Measurements from ENCODE around the gene SLC4A4.

Gene SLC4A4

DNA sequence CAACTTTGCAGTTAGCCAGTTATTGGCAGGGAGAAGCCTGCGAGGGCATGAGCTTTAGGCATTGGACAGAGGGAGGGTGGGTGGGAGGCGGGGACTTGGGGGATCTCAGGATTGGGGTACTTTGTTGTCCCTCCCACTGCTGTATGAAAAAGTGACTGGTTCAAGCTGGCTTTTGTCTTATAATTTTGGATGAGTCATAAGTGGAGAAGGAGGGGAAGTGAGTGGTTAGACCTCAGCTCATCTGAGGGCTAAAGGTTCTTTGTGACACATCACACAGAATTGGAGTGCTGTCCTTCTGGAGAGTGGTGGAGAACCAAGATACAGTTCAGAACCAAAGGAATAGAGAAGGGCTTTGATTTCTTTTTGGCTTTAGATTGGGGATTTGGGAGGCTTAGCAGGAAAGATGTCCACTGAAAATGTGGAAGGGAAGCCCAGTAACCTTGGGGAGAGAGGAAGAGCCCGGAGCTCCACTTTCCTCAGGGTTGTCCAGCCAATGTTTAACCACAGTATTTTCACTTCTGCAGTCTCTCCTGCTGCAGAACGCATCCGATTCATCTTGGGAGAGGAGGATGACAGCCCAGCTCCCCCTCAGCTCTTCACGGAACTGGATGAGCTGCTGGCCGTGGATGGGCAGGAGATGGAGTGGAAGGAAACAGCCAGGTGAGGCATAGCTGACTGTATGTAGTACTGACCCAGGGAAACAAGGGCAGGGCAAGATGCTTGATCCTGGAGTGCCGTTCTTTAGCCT, at the start of gene SLC4A4:
Gene SLC4A4, plus strand, starts transcription at position 175 of the 748 bp plus-strand sequence.
- DNase-seq: peak; percentile 58

DNA sequence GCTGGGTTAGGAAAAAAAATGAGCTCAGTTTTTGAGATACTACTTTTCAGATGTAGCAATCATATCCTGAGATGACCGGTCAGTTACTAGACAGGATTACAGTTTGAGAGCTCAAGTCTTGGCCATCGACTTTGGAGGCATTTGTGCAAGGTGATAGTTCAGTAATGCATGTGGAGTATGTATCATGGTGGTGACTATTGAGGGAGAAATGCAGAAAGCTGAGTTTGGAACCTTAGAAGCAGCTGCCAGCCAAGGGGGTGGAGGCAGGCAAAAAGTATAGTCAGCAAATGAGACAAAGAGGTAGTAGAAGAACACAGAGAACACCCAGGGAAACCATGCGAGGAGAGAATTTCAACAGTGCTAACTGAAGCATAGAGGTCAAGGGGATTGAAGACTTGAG, 48.7 kb upstream of the SLC4A4 start:
- DNase-seq: no peak

DNA sequence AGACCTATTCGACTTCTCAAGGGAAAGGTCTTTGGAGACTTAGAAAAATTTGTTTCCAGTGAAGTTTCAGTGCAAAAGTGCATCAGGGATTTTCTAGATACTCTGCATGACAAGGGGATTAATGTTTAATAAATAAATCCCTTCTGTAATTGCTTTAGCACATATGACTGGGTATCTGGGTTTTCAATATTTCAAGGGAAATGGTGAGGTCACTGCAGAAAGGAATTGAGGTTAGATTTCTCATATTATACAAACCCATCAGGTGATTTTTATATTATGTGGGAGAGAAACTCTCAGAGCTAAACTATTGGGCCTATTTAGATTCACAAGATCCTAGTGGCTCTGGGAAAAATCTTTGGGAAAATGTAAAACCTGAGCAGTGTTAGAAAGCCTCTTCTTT, 48.3 kb upstream of the SLC4A4 start:
- no peak for DNase-seq

DNA sequence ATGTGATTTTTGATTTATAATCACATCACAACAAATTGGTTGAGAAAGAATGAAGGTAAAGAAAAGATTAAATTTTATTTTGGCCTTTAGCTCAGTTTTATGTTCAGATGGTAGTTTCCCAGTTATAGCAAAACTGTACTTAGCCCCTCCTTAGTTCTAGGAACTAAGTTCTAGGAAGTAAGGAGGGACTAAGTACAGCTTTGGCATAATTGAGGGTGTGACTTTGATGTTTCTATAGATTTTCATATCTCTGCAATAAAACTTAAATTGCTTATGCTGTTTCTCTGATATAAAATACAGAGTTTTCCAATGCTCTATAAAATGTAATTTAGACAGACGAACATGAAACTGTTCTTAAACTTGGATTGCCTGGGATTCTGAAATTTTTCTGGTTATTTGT, 46.6 kb upstream of the SLC4A4 start:
- no peak for DNase-seq

DNA sequence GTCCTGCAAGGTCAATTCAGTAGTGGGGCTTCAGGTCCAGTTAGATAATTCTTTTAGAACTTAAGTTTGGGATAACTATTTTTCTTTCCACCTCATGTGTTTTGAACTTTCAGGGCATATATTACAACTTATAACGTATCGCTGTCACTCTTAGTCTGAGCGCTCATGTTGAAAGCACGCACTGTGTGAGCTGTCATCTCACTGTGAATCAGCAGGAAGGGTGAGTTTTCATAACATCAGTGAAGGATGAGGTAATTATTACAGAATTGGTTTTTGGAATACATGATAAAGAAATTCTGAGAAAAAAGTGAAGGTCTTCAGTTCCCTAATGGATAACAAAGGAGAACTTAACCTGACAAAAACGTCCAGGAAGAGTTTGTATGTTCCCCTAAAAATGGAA, 45.1 kb upstream of the SLC4A4 start:
- peak; percentile 16 for DNase-seq

DNA sequence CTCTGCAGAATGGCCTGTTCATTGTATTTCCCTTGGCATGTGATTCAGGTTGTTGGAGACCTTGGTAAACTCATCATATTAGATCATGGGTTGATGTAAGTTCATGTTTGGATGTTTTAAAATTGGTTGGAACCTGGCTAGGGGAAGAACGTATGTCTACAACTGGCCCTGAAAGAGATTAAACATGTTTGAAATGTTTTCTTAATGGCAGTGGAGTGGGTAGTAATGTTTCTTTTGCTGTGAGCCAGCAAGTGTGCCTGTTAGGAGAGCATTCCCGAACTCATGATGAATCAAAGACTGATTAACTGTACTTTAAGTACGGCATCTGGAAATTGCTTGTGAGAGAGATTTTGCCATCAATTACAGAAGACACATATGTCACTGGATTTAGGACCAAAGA, 44.5 kb upstream of the SLC4A4 start:
- DNase-seq: no peak

DNA sequence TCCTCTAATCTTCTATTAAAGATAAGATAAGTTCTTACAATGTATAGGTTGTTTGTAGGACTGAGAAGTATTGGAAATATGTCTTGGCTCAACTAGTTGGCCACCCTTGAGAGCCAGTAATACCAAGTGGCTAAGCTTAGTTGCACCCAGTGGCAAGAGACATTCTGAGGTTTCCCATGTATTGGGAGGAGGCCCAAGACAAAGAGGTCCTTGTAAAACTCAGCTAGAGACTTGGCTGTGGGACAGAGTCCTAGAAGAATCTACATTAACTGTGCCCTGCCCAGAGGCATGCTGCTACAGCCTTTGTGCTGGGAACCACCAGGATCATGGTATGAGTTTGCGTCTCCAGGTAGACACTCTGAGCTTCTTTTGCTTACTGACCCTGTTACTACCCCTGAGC, 41.9 kb upstream of the SLC4A4 start:
- DNase-seq: no peak

DNA sequence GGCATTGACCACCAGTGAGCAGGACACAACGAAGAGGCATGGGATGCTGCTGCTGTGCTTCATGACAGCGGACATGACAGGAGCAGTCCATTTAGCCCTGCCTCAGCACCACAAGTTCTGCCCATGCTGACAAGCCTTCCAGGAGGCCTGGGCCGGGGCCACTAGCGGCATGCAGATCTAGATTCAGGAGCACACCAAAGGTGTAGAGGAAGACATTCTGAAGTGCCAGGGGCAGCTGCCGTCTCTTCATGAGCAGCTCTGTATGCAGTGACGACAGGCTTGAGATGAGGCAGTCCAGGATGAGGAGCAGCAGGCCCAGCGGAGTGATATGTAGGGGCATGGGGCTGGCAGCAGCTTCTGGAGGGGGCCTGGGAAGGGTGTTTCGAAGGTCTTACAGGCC, 38.5 kb upstream of the SLC4A4 start:
- DNase-seq: no peak

DNA sequence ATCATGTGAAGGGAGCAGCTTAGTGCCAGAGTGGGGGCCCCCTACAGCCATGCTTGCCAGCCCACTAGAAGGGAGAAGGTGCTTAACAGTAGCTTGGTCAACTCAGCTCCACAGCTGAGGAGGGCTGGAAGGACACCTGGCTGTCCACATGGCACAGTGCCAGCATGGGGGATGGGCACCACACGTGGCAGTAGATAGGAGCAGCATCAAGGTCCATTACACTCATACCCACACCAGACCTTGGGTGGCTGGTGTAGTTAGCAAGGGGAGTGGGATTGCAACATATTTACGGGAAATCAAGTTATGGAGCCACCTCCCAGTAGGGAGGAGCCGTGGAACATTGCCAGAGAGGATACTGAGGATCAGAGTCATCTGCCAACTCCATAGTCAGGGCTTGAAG, 37.9 kb upstream of the SLC4A4 start:
- DNase-seq: no peak

DNA sequence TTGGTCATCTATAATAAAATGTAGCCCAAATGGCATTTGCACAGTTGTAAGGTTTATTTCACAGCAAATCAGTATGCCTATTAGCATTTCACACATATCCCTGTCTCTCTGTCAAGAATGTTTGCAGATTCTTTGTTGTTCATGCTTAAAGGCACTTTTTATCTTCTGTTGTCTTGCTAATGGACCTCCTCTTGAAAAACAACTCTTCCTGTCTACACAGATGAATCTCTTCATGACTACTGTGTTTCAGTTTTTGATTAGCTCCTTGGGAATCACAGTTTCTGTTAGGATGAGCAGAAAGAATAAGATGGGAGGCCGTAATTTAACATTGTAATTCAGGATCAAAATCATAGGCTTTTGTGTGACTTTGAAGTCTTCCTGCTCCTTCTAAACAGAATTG, 35.5 kb upstream of the SLC4A4 start:
- no peak for DNase-seq

DNA sequence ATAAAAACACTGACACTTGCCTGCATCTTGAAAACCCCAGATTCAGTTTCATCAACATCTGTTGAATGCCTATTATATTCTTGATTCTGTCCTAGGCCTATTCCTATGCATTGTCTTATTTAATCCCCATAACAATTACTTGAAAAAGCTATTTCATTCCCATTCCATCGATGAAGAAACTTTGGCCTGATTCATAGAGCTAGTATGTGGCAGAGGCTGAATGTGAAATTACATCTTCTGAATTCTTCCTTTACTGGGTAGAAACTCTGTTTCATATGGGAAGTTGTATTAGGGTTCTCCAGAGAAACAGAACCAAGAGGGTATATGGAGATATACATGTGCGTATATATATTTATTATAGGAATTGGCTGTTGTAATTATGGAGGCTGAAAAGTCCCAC, 35.0 kb upstream of the SLC4A4 start:
- no peak for DNase-seq

DNA sequence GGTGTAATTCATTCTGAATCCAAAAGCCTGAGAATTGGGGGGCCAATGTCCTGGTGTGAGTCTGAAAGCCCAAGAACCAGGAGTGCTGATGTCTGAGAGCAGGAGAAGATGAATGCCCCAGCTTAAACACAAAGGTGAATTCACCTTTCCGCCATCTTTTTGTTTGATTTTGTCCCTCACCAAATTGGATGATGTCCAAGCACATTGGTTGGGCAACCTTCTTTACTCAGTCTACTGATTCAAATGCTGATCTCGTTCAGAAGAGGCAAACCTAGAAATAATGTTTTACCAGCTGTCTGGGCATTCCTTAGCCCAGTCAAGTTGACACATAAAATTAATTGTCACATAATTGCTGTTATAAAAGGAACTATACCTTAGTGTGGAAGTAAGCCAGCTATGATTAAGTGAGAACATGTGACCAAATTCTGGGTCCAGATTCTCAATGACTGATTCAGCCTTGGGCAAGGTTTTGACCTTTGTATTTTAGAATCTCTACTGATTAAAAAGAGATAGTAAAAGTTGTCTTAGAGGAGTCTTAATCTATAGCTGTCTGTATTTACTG, 34.5 kb upstream of the SLC4A4 start:
- no peak for DNase-seq

DNA sequence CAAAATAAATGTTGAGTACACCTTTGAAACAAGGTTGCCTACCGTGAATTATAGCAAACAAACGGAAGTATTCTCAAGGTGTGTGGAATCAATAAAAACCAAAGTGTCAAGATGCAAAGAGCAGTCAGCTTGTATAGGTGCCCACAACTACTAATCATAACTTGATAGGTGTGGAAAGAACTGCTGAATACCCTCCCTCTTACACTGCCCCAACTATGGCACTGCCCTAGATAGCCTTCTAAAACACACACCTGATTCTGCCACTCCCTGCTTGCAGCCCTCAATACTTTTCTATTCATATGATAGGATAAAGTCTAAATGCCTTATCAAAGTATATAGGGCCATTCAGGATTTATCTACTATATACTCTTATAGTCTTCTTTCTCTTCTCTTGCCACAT, 31.1 kb upstream of the SLC4A4 start:
- no peak for DNase-seq

DNA sequence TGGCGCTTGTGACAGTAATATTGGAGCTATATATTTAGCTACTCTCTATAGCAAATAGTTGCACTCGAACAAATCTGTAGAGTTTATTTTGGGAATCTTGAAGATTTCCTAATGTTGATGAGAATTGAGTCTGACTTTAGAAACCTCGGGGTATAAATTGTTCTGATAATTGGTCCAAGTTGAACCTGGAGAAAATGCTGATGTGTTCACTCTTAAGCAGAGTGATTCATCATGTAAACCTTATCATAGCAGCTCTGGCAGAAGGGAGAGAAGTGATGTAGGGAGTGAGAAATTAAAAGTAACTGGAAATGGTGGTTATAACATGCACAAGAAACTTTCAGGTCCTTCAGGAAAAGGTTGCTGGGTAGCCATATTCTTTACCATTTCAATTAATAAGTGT, 16.4 kb upstream of the SLC4A4 start:
- no peak for DNase-seq

DNA sequence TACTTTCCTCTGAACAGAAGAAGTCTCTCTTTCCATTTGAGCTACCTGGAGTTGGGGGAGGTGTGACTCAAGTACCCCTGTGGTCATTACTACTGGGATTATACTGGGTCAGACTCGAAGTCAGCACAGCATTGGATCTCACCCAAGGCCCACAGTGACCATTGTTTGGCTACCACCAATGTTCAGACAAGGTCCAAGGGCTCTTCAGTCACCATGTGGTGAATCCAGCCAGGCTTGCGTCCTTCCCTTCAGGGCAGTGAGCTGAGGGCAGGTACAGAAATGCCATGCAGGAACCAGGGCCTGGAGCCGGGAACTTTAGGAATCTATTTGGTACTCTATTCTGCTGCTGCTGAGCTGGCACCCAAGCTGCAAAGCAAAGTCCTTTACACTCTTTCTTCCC, 5.5 kb upstream of the SLC4A4 start:
- DNase-seq: no peak

DNA sequence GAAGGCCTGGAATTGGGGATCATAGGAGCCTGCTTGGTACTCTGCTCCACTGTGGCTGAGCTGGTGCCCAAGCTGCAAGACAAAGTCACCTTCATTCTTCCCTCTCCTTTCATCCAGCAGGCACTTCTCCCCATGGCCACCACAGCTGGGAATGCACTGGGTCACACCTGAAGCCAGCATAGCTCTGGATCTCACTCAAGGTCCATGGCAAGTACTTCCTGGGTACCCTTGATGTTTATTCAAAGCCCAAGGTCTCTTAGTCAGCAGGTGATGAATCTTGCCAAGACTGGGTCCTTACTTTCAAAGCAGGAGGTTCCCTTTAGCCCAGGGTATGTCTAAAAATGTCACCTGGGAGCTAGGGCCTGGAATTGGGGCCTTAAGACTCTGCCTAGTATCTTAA, 4.9 kb upstream of the SLC4A4 start:
- no peak for DNase-seq

DNA sequence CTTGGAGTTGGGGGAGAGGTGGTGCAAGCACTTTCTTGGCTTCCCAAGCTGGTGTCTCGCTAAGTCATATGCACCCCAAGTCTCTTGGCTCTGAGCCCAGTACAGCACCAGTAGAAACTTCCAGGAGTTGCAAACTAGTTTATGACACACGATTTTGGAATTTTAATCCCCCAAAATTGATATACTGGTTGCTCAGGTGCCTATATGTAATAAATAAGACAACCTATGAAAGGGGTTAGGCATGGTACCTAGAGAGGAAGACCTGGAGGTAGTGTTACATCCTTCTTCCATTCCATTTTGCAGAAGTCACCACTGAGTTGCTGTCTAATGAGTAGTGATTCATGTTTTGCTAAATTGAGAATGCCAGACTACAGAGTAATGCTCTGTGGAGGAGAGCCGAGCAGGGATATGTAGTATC, 4.3 kb upstream of the SLC4A4 start:
- no peak for DNase-seq

DNA sequence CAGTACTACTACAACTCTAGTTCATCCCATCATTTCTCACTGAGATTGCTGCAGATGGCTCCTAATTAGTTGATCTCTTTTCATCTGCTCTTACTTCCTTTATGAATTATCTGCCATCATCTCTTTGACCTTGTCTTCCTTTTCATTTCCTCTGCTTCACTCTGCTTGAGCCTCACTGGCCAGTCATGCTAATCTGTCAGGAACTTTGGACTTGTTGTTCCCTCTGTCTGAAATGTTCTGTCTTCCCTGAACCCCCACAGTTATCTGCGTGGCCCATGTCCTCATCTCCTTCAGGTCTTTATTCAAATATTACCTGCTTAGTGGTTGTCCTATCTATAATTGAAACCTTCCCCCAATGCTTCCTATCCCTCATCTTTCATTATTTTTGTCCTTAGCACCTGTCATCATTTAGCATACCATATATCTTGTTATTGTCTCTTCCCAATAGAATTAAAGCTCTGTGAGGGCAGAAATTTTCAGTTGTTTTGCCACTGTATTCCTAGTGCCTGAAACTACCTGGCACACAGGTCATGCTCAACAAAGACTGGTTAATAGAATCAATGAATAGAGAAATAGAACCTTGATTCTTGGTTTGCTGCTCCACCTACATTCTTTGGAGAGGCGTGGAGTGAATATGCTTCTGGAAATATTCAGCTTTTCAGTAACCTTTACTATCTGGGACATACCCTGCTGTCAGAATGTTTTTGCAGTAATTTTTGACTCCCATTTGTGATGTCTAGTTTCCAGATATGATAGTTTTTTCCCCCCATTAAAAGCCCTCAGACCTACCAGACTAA, 5.0 kb downstream of the SLC4A4 start:
- no peak for DNase-seq

DNA sequence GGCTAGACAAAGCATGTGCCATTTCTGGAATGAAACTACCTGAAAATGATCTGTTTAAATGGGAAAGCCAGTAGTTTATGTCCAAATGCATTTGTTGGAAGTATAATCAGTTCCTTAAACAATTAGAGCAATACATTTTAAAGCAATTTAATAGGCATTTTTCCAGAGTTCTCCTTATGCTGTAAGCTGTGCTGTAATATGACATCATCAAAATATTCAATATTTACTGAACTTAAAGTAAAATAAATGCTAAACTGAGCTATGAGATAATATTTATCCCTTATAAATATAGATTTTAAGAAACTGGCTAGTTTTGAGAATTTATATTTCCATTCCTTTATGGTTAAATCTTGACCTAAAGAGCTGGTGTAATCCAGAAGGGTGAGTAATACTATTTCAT, 7.9 kb downstream of the SLC4A4 start:
- no peak for DNase-seq

DNA sequence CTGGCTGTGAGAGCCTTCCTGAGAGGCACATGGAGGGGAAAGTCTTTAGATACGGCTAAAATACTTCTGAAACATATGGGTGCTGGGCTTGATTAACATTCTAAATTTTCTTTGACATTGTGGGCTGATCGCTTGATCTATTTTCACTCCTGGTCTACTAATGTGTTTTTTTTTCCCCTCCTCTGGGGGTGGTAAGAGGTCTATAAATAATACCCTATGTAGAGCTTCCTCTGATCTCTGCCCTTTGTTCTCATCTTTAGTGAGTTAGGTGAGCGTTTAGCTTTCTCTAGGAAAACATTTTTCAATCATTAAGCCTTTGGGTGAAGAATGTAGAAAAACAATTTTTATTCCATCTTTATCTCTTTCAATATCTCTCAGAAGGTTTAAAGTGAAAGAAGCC, 9.8 kb downstream of the SLC4A4 start:
- DNase-seq: no peak

DNA sequence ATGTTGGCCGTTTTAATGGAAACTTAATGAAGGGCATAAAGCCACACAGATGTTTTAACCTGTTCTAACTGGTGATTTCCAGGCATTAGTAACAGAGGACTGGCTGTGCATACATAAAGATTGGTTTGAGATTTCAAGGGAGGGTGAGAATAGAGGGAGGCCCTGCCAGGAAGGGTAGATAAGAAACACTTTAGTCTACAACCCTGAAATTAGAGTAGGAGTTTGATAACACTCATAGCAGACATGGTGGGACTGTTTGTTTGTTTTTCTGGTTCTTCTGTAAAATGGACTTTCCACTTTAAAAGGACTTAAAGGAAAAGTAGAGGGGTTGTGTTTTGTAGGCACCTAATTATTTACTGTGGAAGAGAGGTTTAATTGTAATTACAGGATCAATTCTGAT, 16.2 kb downstream of the SLC4A4 start:
- no peak for DNase-seq

DNA sequence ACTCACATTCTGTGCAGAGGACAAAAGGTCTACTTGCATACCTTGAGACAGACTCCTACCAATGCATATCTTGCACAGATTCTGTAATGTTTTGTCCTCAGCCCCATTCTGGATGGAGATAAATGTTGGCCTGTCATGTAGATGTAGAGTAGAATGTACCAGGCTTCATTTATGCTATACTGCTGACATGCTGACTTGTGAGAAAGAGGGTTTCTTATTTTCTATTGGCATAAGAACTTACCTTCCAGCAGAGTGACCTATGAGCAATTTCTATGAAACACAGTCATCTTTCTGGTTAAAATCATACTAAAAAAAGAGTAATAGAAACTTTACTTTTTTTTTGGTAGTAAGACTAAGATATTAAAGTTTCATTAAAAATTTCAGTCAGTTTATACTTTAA, 17.2 kb downstream of the SLC4A4 start:
- DNase-seq: no peak

DNA sequence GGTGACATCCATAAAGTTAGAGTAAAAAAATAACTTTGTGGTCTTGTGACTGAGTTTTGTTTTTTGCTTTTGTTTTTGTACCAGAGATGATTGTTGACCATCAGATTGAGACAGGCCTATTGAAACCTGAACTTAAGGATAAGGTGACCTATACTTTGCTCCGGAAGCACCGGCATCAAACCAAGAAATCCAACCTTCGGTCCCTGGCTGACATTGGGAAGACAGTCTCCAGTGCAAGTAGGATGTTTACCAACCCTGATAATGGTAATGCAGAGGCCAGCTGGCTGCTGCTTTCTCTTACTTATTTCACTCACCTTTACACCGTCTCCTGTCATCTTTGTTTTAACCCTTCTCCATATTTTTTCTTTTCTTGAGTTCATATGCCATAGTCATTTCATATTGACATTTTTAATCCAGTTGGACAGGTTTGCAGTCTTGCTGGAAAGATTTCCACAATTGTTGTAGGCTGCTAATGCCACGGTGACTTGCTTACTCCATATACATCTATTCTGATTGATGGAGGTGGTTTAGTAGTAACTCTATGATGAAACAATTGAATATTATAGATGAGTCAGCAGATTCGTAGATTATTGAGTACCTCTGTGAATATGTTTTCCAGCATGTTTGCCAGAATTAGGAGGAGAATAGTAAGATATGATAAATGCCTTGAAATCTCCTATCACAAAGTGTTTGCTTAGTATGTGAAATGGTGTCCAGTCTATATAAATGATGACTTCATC, 18.3 kb downstream of the SLC4A4 start:
- DNase-seq: no peak

DNA sequence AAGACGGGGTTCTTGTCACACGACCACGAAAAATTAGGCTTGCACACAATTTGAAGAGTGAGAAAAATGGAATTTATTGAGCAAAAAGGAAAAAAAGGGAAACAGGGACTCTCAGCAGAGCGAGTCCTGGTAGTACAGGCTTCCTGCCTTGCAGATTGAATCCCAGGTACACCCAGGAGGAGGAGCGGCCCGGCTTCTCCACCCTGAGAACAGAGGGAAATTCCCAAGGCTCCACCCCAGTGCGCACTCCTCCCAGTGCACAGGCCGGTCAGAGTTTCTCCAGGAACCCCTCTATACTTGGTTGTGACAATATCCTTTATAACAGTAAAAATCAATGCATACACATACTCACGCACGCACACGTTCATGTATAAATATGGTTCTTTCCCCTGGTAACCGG, 22.0 kb downstream of the SLC4A4 start:
- no peak for DNase-seq

All from activated CD4-positive, alpha-beta T cell treated with anti-CD3 and anti-CD28 coated beads, Interleukin-2, amount 50 U/mL, for 16 hours (primary cell).